ENCODE data around the gene DMD.
"Not testable (repeated sequence)": the region's sequence is repeated elsewhere in the genome, so short reads cannot be mapped to it uniquely, and the experiment has no call there.

The DMD gene

DNA sequence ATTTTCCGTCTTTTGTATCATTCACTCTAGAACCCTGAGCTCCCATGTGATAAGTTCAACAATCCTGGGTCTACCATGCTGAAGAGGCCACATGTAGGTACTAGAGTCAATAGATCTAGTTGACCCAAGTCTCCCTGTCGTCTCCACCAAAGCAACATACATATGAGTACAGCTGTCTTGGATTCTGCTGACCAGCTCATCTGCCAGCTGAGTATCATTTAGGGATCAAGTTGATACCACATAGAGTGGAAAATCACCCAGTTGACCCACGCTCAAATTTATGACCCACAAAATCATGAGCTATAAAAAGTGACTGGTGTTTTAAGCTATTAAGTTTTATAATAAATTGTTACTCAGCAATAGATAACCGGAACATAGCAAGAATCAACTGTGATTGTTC is 61.8 kb downstream of the DMD start:
- no peak for DNase-seq

DNA sequence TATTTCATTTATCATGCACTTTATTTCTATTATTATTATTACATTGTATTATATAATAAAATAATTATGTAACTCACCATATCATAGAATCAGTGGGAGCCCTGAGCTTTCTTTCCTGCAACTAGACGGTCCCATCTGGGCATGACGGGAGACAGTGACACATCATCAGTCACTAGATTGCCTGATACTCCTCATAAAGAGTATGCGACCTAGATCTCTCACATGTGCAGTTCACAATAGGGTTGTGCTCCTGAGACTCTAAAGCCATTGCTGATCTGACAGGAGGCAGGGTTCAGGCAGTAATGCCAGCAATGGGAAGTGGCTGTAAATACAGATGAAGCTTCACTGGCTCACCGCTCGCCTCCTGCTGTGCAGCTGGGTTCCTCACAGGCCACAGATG is 62.3 kb downstream of the DMD start:
- DNase-seq = no peak

DNA sequence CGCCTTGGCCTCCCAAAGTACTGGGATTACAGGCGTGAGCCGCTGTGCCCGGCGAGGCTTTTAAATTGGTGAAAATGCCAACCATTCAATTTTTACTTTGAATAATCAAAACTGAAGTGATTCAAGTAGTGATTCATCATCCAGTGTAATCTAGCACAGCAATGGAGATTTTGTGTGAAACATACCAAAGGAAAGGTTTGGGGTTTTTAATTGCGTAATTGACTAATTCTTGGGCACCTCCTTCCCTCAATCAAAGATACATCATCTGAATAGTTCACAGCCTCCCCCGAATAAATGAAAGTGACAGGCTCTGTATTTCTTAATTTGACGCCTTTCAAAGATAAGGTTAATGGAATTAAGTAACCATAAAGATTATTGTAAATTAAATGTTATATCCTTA is 69.0 kb downstream of the DMD start:
- no peak for DNase-seq

DNA sequence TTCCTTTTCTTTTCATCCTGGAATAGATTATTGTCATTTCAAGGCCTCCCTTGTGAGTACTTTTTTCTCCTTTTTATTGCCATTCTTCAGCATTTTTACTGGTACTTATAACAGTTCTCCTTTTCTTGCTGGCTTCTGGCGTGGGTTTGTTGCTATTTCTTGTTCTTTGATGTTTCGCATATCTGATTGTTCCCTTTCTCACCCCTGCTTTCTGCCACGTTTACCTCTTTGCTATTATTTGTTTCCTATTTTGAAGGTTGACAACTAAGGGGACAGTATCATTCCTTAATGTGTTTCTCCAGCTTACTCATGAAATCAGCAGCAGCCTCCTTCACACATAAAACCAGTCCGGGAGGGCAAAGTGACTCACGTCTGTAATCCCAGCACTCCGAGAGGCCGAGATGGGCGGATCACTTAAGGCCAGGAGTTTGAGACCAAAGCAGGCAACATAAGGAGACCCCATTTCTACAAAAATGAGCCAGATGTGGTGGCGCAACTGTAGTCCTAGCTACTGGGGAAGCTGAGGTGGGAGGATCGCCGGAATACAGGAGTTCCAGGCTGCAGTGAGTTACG is 72.6 kb downstream of the DMD start:
- no peak for DNase-seq

DNA sequence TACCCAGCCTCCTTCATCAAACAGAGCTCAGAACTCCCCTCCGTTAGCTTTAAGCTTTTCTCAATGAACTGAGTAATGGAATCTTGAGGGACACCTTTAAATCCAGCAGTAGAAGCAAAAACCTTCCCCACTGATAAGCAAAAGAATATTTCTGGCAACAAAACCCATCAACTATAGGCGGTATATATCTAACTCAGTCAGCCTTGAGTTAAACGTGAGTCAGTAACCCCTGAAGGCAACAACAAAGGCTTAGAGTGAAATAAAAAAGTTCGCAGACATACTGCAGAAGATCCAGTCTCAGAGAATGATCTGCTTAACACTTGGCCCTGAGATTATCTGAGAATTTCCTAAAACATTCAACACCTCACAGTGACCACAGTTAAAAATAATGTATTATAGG is 77.2 kb downstream of the DMD start:
- DNase-seq = no peak

DNA sequence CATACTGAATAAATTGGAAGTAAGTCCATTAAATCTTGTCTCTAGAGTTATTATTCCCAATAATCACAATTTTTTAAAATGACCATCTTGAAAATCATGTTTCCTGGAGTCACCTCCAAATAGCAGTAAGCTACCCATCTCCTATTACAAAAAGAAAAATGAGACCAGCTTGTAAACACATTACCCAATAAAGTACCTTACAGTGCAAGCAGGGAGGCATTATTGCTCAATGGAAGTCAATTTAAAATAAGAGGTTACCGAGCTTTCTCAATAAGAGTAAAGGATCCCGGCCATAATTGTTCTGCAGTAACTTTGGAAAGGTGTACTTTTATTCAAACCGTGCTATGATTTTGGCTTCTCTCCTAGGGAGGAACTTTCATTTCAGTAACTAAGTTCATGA is 78.0 kb downstream of the DMD start:
- no peak for DNase-seq

DNA sequence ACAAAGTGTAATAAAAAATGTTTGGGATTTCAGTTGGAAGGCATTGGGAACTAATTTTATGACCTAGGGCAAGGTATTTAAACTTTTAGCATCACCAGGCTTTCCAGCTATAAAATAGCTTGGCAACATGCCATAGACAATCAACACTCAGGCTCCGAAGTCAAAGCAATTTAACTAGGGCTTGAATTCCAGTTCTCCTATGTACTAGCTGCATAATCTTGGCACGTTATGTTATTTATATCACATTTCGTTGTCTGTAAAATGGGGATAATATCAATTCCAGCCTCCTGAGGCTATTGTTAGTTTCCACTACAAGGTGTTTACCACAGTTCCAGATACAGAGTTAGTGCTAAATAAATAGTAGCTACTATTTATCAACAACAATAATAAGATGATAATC is 78.8 kb downstream of the DMD start:
- DNase-seq = no peak

DNA sequence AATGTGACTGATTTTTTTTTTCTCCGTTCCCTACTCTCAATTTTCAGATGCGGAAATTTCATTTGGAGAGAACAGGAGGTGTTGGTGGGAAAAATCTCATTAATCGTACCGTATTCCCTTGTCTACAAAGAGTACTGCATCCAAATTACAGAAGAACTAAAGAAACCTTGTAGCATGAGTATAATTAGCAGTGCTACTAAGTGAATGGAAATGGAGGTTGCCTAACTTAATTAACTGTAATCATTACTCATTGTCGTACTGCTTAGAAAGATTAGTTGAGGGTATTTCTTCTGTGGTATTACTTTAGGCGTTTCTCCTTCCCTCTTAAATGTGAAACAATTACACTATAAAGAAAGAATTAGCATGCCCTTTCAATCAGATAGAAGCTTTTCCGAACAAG is 81.7 kb downstream of the DMD start:
- no peak for DNase-seq

DNA sequence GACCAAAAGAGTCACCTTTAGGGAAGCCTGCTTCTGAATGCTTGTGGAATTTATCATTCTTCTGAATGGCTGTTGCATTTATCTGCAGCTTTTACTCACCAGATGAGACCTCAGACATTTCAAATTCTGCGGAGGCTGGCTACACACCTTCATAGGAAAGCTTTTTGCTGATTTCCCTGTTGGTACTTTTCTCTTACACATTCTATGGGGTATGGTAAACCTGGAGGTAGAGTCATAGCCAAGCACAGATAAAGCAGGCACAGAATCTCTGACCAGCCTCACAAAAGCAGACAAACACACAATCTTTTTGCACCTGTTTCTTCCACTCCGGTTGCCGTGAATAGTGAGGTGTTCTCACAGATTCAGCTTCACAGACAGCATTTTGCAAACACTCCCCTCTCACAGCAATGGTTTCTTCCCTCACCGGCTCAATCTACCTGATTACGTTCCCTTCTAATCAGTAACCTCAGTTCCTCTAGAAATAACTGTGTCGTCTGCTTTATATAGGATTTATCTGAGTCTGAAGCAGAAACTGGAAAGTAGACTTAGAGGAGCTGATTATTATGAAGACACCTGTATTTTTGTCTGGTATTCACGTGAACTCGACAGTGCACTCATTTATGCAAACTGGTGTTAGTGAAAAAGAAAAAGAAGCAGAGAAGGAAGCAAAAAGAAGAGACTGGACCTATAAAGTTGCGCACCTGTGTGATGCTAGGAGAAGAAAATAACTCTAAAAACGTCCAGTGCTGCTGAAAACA is 83.1 kb downstream of the DMD start:
- DNase-seq = no peak

DNA sequence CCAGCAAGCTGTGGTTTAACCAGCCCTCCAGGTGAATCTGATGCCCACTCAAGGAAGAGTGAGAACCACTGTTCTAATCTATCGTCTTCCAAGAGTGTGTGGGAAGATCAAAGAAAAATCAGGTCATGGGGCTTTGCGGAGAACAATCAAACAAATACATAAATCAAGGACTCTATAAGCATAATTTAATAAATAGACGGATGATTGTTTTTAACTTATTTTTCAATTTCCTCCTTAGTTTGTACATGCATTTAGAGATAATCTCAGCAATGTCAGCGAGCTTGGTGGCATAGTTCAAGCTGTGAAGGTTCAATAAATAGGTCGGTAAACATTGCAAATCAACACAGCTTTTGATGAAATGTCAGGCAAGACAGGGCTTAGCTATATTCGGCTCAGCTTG is 84.9 kb downstream of the DMD start:
- no peak for DNase-seq

DNA sequence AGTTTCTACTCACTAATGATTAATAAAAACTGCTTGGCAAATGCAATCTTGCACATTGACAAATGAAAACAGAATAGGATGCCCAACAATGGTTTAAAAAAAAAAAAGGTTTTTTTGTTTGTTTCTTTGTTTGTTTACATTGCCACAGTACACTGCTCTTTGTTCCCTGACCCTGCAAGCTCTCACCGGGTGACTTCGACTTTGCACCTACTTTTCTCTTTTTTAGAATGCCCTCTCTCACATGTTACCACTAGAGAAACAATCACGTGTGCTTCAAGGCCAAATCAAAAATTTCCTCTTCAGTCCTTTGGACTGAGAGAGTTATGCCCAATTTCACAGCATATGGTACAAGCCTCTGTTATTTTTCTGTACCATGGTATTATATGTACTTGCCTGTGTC is 101.5 kb downstream of the DMD start:
- DNase-seq = no peak

DNA sequence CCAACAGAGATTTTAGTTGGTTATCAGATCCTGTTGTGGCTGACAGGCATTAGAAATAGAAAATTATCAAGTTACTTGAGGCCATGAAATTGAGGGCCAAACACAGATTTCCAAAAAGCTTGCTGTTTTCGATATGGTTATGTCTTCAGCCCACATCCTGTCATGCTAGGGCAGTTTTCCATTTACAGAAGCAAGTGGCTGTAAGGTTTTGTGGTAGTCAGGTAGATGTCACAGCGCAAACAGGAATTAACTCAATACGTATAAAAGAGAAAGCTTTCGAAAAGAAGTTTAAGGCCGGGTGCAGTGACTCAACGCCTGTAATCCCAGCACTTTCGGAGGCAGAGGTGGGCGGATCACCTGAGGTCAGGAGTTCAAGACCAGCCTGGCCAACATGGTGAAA is 104.6 kb downstream of the DMD start:
- no peak for DNase-seq

DNA sequence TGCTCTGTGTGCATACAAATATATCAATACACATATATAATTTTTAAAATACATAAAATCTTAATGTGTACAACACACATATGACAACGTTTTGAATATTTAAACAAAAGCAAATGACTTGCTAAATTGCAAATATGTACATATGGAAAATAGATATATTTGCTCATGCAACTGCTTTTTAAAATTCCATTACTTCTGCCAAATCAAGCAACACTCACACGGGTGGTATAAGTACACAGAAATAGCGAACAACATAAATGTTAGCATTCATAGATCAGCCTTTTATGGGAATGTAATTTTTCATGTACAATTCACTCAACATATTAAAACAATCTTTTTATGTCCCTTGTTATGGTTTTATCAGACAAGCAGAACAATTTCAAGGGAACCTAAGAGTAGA is 116.3 kb downstream of the DMD start:
- DNase-seq = no peak

DNA sequence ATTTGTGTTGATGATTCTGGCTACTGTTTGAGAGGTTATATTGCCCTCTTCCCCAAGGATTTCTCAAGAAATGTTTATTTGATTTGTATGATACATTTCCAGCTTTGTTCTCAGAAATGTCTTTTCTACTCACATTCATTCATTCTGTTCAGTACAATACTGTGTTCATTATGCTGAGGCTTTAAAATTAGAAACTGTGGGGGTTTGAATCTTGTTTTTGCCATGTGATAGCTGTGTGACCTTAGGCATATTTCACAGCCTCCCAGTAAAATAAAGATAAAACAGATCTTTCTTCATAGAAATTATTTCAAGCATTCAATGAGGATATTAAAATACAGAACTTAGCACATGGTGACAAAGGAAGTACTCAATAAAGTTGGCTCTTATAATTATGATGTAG is 123.9 kb downstream of the DMD start:
- DNase-seq = no peak

DNA sequence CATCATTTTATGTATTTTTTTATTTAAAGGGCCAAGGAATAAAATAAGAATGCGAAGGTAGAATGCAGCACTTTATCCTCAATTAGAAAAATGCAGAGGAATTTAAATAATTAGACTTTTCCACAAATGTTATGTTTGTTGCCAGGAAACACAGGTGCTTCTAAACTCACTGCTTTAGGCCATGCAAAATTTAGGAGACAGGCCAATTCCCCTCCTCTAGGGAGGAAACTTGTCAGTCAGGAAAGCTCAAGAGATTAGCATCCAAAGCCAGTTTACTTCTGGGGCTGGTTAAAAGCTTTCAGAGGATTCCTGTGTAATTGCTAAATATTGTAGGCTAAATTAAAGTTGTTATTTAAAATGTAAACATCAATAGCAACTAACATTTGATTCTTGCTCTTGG is 124.5 kb downstream of the DMD start:
- DNase-seq = no peak

DNA sequence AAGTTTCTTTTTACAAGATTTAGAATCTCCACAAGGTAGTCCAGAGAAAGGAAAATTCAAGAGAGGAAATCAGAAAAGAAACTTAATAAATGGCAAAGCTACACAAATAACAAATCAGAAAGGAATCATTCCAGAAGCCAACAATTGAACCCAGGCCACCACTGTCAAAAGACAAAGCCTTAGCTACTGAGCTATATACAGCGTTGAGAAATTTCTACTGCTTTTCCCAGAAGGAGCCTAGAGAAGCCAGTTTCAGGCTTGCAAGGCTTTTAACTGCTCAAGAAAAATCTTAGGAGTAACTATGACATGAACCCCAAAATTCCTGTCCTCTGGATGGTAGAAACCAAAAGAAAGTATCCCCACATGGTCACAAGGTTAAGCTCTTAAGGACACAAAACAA is 129.0 kb downstream of the DMD start:
- DNase-seq = no peak

DNA sequence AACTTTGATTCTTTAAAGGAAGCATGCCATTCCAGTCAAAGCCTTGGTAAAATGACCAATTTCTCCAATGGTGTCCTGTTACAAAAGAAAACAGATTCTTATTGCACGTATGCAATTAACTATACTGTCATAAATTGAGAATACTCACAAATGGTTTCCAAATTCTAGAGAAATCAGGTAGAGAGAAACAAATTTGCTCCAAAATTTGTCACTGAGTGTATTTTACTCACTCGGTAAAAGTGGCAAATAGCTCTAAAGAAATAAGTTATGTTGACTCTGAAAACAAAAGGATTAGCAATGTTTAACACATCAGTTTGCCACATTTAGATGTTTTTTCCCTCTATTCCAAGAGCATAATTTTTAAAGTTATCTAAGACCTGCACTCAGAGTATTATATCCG is 133.1 kb downstream of the DMD start:
- DNase-seq = no peak

DNA sequence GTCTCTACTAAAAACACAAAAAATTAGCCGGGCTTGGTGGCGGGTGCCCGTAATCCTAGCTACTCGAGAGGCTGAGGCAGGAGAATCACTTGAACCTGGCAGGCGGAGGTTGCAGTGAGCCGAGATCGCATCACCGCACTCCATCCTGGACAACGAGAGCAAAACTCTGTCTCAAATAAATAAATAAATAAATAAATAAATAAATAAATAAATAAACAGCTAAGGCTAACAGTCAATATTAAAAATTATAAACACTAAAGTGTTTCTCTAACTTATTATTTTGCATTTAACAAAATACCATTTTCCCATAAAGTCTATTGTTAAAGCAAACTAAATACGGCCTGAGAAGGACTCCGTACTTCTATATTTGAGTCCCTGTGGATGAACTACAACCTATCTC is 137.7 kb downstream of the DMD start:
- not testable (repeated sequence) for DNase-seq

DNA sequence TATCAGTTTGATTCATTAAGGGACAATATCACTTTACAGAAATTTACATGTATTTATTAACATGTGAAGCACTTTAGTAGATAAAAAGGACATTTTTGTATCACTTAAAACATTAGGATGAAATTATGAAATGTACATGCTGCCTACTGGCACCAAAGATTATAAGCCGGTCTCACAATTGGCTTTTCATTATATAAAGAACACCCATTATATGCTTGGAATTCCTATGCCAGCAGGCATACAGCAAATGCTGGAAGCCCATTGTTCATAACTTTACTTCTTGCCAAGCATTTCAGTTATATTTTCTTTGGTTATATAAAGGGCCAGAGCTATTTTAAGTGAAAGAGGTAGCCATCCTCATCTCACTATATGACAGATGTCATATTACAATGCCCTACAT is 145.9 kb downstream of the DMD start:
- DNase-seq = no peak

DNA sequence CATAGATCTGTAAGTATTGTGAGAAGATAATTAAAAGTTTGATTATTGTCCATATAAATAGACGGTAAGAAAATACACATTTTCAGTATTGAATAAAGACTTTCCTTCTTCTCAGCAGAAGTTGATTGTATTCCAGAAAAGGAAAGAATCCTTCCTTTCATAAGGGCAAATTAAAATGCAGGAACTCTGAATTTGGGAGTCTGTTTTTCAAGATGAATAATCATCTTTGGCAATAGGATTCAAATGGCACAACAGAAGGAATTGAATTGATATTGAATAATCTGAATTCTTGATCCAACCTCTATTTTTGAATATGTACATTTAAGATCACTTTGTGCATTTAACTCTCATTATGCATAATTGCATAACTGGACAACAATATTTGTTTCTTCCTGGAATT is 149.3 kb downstream of the DMD start:
- DNase-seq = no peak

DNA sequence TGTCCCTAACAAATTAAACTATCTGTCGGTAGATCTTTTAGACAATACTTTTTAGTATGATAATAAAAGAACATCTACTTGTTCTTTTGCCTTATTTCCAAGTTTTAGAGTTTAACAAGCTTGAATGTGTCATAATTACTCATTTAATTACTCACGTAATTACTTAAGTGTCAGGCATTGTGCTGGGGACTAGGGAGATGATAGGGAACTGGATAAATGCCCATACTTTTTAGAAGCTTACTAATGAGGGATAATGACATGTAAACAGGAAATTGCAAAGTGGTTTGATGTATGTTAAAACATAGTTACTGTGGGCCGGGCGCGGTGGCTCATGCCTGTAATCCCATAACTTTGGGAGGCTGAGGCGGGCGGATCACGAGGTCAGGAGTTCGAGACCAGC is 158.3 kb downstream of the DMD start:
- no peak for DNase-seq

DNA sequence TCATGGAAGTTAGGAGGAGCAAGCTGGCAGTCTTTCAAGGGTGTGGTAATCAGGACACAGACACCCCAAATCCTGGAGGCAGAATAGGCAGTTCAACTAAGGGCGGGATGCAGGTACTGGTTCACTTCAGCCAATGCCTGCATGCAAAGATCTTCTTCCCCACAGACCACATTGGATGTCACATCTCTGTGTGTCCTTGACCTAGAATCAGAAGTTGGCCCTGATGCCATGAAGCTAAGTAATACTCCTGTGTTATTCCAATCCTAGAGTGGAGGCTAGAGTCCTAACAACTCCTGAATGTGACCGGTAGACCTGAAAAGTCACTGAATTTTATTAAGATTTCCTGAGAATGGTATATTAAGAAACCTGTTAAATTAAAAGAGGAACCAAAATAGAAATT is 165.5 kb downstream of the DMD start:
- no peak for DNase-seq

DNA sequence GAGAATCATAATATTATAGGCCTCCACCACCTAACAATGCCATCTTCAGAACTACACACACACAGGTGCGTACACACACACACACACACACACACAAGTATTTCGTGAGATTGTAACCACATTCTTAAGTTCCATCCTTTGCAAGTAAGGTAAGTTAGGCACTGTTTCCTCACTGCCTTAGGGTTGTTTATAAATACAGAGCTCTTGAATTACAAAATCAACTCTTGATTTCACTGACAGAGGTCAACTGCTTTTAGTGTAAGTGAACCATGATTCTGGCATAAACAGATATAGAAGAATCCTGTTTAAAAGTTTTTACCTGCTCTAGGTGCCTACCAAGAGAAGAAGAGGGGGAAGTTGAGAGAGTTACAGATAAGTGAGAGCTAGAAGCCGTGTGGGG is 166.1 kb downstream of the DMD start:
- no peak for DNase-seq

DNA sequence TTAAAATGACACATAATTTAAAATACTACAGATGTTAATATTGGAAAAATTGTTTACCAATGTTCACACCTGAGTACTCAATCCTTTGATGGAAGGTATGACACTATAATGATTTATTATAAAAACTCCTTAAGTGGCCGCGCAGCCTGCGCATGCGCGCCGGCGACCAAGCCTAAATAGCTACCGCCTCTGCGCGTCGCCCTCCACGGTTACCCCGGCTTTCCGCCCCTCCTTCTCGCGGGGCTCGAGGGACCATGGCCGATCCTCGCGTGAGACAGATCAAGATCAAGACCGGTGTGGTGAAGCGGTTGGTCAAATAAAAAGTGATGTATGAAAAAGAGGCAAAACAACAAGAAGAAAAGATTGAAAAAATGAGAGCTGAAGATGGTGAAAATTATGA is 170.2 kb downstream of the DMD start:
- DNase-seq = no peak

DNA sequence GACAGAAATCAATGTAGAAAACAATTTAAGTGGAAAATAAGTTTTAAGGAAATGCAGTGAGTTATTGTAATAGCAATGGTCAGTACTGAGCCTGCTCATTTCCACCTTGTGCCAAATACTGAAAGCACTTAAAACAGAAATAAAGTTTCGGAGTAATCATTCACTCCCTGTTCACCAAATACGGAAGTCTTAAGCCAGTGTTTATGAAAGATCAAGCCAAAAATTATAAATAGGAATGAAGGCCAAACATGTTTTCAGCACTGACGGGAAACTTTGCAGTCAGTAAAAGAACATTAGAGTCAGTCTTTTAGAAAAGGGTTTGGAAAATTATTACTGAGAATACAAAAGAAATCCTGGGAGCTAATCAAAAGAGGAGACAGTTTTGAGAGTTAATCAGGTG is 178.6 kb downstream of the DMD start:
- DNase-seq = no peak

Measured in NCI-H2171 treated with DMSO at 0.1 percent for 48 hours (cell line).